Subcutaneous adipose tissue (tissue), 4 donors: ENCODE results near the gene PECR. TPM values are rescaled to one million over a fixed set of nuclear protein-coding genes. Genes with fewer than 3 reads are reported as not detected.

Source experiments
- CTCF ChIP-seq: fragments of 450-650 bp; IDR thresholded peaks from one replicate; pipeline ENCODE4 v1.5.1; 2016; ENCODE audit warnings: low read depth, mild to moderate bottlenecking, control low read depth, antibody characterized with exemption, moderate library complexity
- total RNA-seq, 4 donors: library from RNA; depleted of rRNA; stranded (reverse); fragments of >200 nt; gene quantifications; one replicate each; pipeline ENCODE4 v1.1.0, GENCODE V29; 2016

PECR gene
- total RNA-seq, 4 donors from 2014 or later, result 25.8 to 78.7 (median 44.0) TPM

- no peak for TF ChIP-seq CTCF
Observed at GRCh38 chr2:216004697-216005283, 76.8 kb downstream of the PECR start.

GRCh38 chr2:216003876-216004696, 77.5 kb downstream of the PECR start:
- TF ChIP-seq CTCF, result no peak

- no peak for TF ChIP-seq CTCF
Observed at GRCh38 chr2:216002693-216003092, 78.9 kb downstream of the PECR start.

- TF ChIP-seq CTCF, result no peak
Observed at GRCh38 chr2:216002101-216002678, 79.4 kb downstream of the PECR start.

- TF ChIP-seq CTCF, result no peak
Observed at GRCh38 chr2:216001216-216002100, 80.2 kb downstream of the PECR start.

- TF ChIP-seq CTCF, result no peak
Observed at GRCh38 chr2:215998636-215999035, 83.0 kb downstream of the PECR start.

GRCh38 chr2:215997219-215997618, 84.4 kb downstream of the PECR start:
- TF ChIP-seq CTCF, result no peak
